ENCODE results near the gene SLC25A4.

Gene SLC25A4

DNA sequence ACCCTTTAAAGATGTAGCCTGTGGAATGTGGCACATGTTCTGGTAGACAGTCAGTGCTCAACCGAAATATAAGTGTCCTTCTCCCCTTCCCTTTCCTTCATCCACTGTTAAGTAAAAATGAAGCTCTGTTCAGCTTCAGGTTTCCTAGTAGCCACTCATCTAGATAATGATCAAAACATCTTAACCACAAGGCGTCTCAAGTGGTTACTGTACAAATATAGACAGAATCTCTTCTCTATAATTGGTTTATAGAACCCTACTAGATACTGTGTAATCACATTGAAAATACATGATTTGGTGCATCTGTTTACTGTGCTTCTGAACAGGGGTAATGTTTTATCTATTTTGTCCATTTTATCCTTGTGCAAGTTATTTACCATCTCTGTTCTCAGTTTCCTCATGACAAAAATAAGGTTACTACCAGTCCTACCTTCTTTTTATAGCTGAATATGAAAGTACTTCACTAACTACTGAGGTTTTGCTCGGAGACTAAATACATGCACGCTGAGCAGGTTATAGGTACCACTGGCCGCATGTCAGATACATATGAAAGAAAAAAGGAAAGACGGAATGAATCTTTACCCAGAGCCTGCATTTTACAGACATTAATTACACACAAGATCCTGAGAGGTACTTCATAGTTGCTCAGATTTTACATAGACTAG lies 20.3 kb upstream of the SLC25A4 start:
- DNase-seq = peak; percentile 6

- no peak for DNase-seq
Observed at GRCh38 chr4:185124006-185124405, 19.1 kb upstream of the SLC25A4 start.

DNA sequence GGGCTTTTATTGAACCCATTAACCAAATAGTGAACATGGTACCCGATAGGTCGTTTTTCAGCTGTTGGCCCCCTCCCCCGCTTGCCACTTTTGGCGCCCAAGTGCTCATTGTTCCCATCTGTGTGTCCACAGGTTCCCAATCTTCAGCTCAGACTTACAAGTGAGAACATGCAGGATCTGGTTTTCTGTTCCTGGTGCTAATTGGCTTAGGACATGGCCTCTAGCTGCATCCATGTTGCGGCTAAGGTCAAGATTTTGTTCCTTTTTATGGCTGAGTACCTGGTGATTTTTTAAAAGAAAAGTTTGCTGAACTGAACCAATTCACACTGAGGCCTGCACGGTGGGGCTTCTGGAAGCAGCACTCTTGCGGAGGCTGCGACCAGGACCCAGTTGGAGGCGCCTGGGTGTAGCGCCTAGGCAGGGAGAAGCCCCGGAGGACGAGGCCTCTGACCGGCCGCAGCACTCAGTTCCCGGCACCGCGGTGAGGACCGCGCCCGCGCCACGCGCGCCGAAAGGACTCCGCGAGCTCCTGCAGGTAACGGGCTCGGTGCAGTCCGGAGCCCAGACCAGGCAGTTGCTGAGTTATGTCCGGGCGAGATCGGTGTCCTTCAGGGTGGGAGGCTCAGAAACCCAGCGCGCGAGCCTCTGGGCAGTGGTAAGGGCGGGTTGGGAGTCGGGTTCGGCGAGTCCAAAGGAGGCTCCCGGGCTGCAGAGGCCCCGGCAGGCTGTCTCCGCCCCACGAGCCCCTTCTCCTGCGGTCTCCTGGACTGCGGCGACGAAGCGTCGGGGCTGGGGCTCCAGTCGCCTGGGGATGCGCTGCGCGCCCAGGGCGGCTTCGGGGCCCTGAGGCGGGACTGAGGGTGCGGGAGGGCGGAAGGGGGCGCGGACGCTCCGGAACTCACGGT lies 15.8 kb upstream of the SLC25A4 start:
- DNase-seq = peak; percentile 39

- DNase-seq = peak; percentile 26
Observed at GRCh38 chr4:185128272-185129119, 14.6 kb upstream of the SLC25A4 start.

DNA sequence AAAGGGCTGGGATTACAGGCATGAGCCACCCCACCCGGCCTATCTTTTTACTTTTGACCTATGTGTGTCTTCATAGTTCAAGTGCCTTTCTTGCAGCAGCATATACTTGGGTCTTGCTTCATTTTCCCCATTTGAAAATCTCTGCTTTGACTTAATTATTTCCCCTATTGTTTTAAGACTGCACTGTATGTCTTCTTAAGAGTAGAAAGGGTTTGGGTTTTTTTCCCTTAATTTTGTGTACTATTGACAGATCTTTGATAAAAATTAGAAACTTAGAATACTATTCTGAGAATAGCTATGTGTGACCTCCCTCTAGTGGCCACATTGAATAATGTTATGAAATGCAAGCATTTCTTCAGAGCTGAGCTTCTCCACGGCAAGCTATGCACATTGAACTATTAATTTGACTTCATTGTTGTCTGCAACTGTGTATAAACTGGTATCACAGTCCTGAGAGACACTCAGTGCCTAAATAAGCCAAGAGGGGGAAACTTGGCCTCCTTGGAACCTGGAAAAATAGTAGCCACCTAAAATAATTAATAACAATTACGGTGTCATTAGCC lies 8.7 kb upstream of the SLC25A4 start:
- peak; percentile 58 for DNase-seq

GRCh38 chr4:185137233-185137925 lies 5.7 kb upstream of the SLC25A4 start:
- no peak for DNase-seq

DNA sequence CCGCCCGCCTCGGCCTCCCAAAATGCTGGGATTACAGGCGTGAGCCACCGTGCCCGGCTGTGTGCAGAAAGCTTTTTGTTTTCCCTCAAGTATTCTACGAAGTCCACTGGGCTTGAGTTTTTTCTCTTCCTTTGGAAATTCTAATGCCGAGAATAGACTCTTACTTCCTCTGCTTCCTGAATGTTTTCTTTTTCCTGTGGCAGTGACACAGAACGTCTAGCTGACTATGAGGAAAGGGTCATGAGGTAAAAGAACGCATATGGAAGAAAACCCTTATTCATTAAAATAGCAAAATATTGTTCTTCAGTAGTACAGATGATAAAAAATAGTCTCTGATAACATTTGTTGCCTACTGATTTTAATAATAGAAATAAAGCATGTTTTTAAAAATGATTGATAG lies 4.9 kb upstream of the SLC25A4 start:
- no peak for DNase-seq

DNA sequence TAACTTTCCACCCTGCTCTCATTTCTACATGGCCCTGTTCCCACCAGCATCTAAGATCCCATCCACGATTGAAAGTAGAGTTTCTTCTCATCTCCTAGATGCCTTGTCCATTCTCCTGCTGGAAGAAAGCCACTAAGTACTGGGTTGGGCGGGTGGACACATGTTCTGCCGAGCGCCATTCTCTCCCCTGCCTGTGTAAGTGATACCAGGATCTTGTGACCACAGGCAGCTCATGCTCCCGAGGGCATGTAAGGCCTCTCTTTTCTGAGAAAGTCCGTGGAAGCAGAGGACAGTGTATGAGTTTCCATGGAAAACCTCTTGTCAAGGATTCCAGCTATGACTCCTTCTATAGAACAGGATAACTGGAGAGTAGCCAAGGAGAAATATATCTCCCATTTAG lies 3.3 kb upstream of the SLC25A4 start:
- DNase-seq = no peak

- no peak for DNase-seq
Observed at GRCh38 chr4:185141777-185142176, 1.3 kb upstream of the SLC25A4 start.

DNA sequence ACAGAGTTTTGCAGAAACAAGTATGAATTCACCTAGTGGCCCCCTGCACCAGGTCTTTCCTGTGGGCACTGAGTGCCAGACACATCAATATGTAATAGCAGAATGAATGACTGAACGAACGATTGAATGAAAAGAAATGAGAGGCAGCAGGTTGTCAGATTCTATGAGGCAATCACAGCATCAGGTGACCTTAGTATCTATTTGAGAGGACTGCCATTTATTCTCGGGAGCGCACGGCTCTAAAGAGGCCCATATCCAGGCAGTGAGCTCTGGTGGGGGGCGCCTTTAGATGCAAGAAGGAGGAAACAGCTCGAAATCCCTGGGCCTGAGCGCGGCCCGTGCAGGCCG lies 528 bp upstream of the SLC25A4 start:
- DNase-seq = peak; percentile 35

GRCh38 chr4:185143601-185143969 lies 519 bp downstream of the SLC25A4 start:
- peak; percentile 26 for DNase-seq

GRCh38 chr4:185144601-185145240 lies 1.7 kb downstream of the SLC25A4 start:
- DNase-seq = no peak

- no peak for DNase-seq
Observed at GRCh38 chr4:185145572-185145971, 2.5 kb downstream of the SLC25A4 start.

- DNase-seq = no peak
Observed at GRCh38 chr4:185149392-185149791, 6.3 kb downstream of the SLC25A4 start.

GRCh38 chr4:185151296-185151695 lies 8.2 kb downstream of the SLC25A4 start:
- no peak for DNase-seq

DNA sequence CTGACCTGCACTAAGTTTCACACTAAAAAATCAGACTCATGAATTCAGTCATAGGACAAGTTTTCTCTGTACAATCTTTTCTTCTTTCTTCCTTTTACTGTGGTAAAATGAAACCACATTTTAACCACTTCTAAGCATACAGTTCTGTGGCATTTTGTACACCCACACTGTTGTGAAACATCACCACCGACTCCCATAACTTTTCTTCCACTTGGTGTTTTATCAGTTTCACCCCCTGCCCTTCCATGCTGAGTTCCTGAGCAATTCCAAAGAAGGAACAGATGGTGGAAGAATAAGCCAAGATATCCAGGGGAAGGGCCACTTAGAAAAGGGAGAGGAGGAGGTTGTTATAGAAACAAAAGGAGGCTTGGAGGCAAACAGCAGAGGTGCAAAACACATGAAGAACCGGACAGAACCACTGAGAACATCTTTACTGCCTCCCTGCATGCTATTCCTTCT lies 22.6 kb downstream of the SLC25A4 start:
- no peak for DNase-seq

GRCh38 chr4:185167234-185167633 lies 24.2 kb downstream of the SLC25A4 start:
- DNase-seq = no peak

GRCh38 chr4:185171373-185172071 lies 28.5 kb downstream of the SLC25A4 start:
- no peak for DNase-seq

DNA sequence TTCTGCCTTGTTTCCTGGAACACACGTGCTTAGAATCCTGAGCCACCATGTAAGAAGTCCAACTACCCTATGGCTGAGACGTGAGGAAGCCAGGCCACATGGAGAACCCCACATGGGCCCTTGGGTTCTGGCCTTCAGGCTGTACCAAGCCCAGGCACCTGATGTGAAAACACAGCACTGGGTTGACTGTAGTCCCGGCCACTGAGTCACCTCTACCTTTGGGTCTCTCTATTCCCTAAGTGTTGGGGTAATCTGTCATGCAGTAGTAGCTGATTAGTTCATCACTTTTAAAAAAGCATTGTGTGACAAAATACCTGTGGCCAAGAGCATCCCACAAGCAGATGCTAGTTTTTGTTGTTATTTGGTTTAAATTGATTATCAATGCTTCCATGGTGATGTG lies 36.4 kb downstream of the SLC25A4 start:
- no peak for DNase-seq

DNA sequence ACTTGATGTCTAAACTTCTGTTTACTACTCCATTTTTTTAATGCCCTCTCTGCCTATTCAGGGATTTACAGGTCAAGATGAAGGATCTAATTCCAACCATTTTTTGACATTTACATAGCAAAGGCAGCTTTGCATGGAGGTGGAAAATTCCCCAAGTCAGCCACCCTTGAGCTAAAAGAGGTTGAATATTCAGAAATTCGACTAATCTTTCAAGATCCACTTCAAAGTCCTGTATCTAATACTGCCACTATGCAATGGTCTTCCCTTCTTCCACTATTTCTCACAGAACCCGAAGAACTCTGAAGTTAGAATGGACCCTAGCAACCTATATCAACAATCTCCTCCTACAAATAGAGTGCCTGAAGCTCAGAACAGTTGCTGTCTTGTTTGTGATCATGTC lies 39.2 kb downstream of the SLC25A4 start:
- DNase-seq = no peak

GRCh38 chr4:185183622-185184281 lies 40.7 kb downstream of the SLC25A4 start:
- DNase-seq = peak; percentile 82
